Kidney epithelial cell (primary cell): Measurements from ENCODE around the gene MYNN. TPM values are rescaled to one million over a fixed set of nuclear protein-coding genes. Genes with fewer than 3 reads are reported as not detected.

ENCODE experiments used
- DNase-seq: peaks from one replicate; pipeline ENCODE4 v3.0.0-alpha.2; 2010; ENCODE audit warnings: low read depth
- H3K27me3 ChIP-seq: 2 replicates; pipeline ENCODE4 v1.6.0; 2011; ENCODE audit warnings: low read length; ENCODE audit not compliant: control insufficient read depth, insufficient read depth
- H3K36me3 ChIP-seq: 2 replicates; pipeline ENCODE4 v1.5.1; 2011; ENCODE audit warnings: low read length; ENCODE audit not compliant: control insufficient read depth, insufficient read depth
- H3K4me3 ChIP-seq: 2 replicates; pipeline ENCODE4 v1.5.1; 2011; ENCODE audit warnings: low read depth, mild to moderate bottlenecking, control low read depth, low read length
- CTCF ChIP-seq: IDR thresholded peaks from 2 replicates; pipeline ENCODE4 v1.5.1; 2011; ENCODE audit warnings: mild to moderate bottlenecking, moderate library complexity, low read length, control low read depth, inconsistent platforms; ENCODE audit not compliant: insufficient read depth, poor library complexity, severe bottlenecking
- total RNA-seq: library from RNA; depleted of rRNA; stranded (reverse); fragments of >200 nt; gene quantifications from 2 replicates; pipeline ENCODE4 v1.2.3, GENCODE V29; 2015

MYNN gene
- total RNA-seq, 1 donor from 2014 or later, result 17.3 TPM

GRCh38 chr3:169760479-169760878 lies 12.7 kb upstream of the MYNN start:
- no peak for DNase-seq
- Histone ChIP-seq H3K4me3 (no peak overlapping the region), H3K27me3 (no peaks in the 10 kb centered on the region), H3K36me3 (no peaks in the 10 kb centered on the region)
- no peak for TF ChIP-seq CTCF

GRCh38 chr3:169764312-169764881 lies 8.8 kb upstream of the MYNN start:
- no peak for TF ChIP-seq CTCF
- no peaks in the 10 kb centered on the region for H3K36me3 ChIP-seq
- H3K27me3 ChIP-seq, result no peaks in the 10 kb centered on the region
- no peak for DNase-seq
- H3K4me3 ChIP-seq, result peak overlapping the region; percentile 83

- H3K36me3 ChIP-seq, result no peaks in the 10 kb centered on the region
- H3K4me3 ChIP-seq, result peak within 1 kb of the TSS; percentile 83
- H3K27me3 ChIP-seq, result no peaks in the 10 kb centered on the region
- no peak for TF ChIP-seq CTCF
- no peak for DNase-seq
Measured at GRCh38 chr3:169764882-169765612, 8.1 kb upstream of the MYNN start, which contains the start of gene TERC. TERC (minus strand) TSS chr3:169765060.

- DNase-seq, result no peak
- H3K27me3 ChIP-seq, result no peaks in the 10 kb centered on the region
- no peaks in the 10 kb centered on the region for H3K36me3 ChIP-seq
- H3K4me3 ChIP-seq, result peak within 1 kb of the TSS; percentile 59
- peak; percentile 5 for TF ChIP-seq CTCF
Measured at GRCh38 chr3:169769287-169770181, 3.7 kb upstream of the MYNN start, which contains the start of gene ACTRT3. ACTRT3 (minus strand) TSS chr3:169769561; CDS start chr3:169769520, 41 bp downstream.

GRCh38 chr3:169771497-169772304 lies 1.5 kb upstream of the MYNN start:
- no peak for DNase-seq
- Histone ChIP-seq H3K36me3 (no peaks in the 10 kb centered on the region), H3K27me3 (no peaks in the 10 kb centered on the region), H3K4me3 (peak overlapping the region; percentile 88)
- TF ChIP-seq CTCF, result no peak
